Keratinocyte (primary cell): ENCODE measurements around the gene EIF3J. TPM values are rescaled to one million over a fixed set of nuclear protein-coding genes. Genes with fewer than 3 reads are reported as not detected.
A peak's percentile ranks its signal among the peaks of the same experiment; 100 is the strongest.

ENCODE experiments used
- DNase-seq: peaks from one replicate; pipeline ENCODE4 v3.0.0-alpha.2; 2011; ENCODE audit warnings: low read depth, missing footprints, low spot score
- FAIRE-seq: peaks from 2 replicates; lab custom pipeline; 2011; peaks lifted over from hg19 to GRCh38; lab: Jason Lieb, UNC
- H2AFZ ChIP-seq: 2 replicates; pipeline ENCODE4 v1.6.0; 2012; ENCODE audit warnings: low read length, control low read depth, inconsistent platforms; ENCODE audit not compliant: control insufficient read depth
- H3K27ac ChIP-seq: 2 replicates; pipeline ENCODE4 v1.5.1; 2011; ENCODE audit warnings: low read length; ENCODE audit not compliant: control insufficient read depth, insufficient read depth
- H3K27me3 ChIP-seq: 3 replicates; pipeline ENCODE4 v1.6.0; 2011; ENCODE audit warnings: low read length; ENCODE audit not compliant: control insufficient read depth, insufficient read depth; ENCODE audit errors: extremely low read depth
- H3K36me3 ChIP-seq, 2 experiments: 2 replicates in 1 of 2; 3 replicates in 1 of 2; pipeline ENCODE4 v1.5.1; 2011; ENCODE audit warnings: low read length in 2 of 2, mild to moderate bottlenecking in 1 of 2; ENCODE audit not compliant: control insufficient read depth in 2 of 2, insufficient read depth in 2 of 2; ENCODE audit errors: extremely low read depth in 1 of 2
- H3K4me1 ChIP-seq: 3 replicates; pipeline ENCODE4 v1.5.1; 2011; ENCODE audit warnings: low read length; ENCODE audit not compliant: control insufficient read depth, insufficient read depth; ENCODE audit errors: extremely low read depth
- H3K4me2 ChIP-seq: 3 replicates; pipeline ENCODE4 v1.6.0; 2011; ENCODE audit warnings: low read depth, low read length; ENCODE audit not compliant: control insufficient read depth, insufficient read depth; ENCODE audit errors: extremely low read depth
- H3K4me3 ChIP-seq, 3 experiments: fragments of 200-600 bp in 1 of 3; sonication (generic) in 1 of 3; 2 replicates in 2 of 3; 3 replicates in 1 of 3; pipeline ENCODE4 v1.5.1; 2011 to 2016; ENCODE audit warnings: low read length in 3 of 3, mild to moderate bottlenecking in 3 of 3, control low read depth in 2 of 3, inconsistent platforms in 1 of 3, low read depth in 1 of 3, mixed read lengths in 1 of 3, mixed run types in 1 of 3, moderate library complexity in 1 of 3; ENCODE audit not compliant: control insufficient read depth in 2 of 3, insufficient read depth in 2 of 3; ENCODE audit errors: extremely low read depth in 1 of 3
- H3K79me2 ChIP-seq: 2 replicates; pipeline ENCODE4 v1.6.0; 2012; ENCODE audit warnings: low read length; ENCODE audit not compliant: control insufficient read depth, insufficient read depth
- H3K9ac ChIP-seq: 3 replicates; pipeline ENCODE4 v1.6.0; 2011; ENCODE audit warnings: low read length; ENCODE audit not compliant: control insufficient read depth, insufficient read depth; ENCODE audit errors: extremely low read depth
- H3K9me1 ChIP-seq: 3 replicates; pipeline ENCODE4 v1.6.0; 2011; ENCODE audit warnings: low read length; ENCODE audit not compliant: control insufficient read depth, insufficient read depth; ENCODE audit errors: extremely low read depth
- H3K9me3 ChIP-seq: 2 replicates; pipeline ENCODE4 v1.5.1; 2012; ENCODE audit warnings: low read depth, low read length; ENCODE audit not compliant: control insufficient read depth
- H4K20me1 ChIP-seq: 3 replicates; pipeline ENCODE4 v1.6.0; 2011; ENCODE audit warnings: low read length; ENCODE audit not compliant: control insufficient read depth, insufficient read depth; ENCODE audit errors: extremely low read depth
- CTCF ChIP-seq, 3 experiments: IDR thresholded peaks in 1 of 3; conservative IDR thresholded peaks in 1 of 3; optimal IDR thresholded peaks in 1 of 3; 2 replicates in 2 of 3; 3 replicates in 1 of 3; pipeline versions ENCODE3 to v1.5.1; 2011; ENCODE audit warnings: low read length in 3 of 3, mild to moderate bottlenecking in 3 of 3, moderate library complexity in 2 of 3, control low read depth in 1 of 3, inconsistent platforms in 1 of 3; ENCODE audit not compliant: insufficient read depth in 2 of 3; ENCODE audit errors: extremely low read depth in 1 of 3
- EZH2 ChIP-seq: IDR thresholded peaks from one replicate; pipeline ENCODE4 v1.6.1; 2012; ENCODE audit warnings: inconsistent platforms, mild to moderate bottlenecking, low read length, moderate library complexity
- dilution Hi-C: fragments of 300-500 bp; cut with MboI; formaldehyde crosslinking; loops from one replicate; pipeline ENCODE4 v1.7.0; 2020; ENCODE audit warnings: low sequenced_read_pairs; ENCODE audit not compliant: extremely low pct_ligation_motif_present
- polyA plus RNA-seq, 5 experiments: library from polyadenylated mRNA; depleted of rRNA in 3 of 5; stranded (reverse) in 3 of 5; stranded (forward) in 1 of 5; unstranded in 1 of 5; fragments of >200 nt; gene quantifications; 1 replicate in 1 of 5; 2 replicates in 3 of 5; 3 replicates in 1 of 5; pipeline versions ENCODE4 v1.2.1 to v1.2.3, GENCODE V29; 2011 to 2012; ENCODE audit warnings: missing spikeins in 2 of 5, low read depth in 1 of 5, low replicate concordance in 1 of 5

The EIF3J gene
- polyA plus RNA-seq, 1 donor (not counting 4 experiments of a cell fraction or from before 2014, with no cell fraction given) = 99.4 TPM

DNA sequence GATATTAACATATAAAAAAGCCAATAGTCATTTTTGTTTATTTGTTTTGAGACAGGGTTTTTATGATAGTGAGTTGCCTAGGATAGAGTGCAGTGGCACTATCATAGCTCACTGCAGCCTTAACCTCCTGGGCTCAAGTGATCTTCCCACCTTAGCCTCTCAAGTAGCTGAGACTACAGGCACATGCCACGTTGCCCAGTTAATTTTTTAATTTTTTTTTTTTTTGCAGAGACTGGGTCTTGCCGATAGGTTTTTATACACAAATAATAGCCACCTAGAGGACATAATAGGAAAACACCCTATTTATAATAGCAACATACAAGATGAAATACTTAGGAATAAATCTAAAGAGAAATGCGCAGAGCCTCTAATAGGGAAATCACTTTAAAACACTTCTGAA lies 13.3 kb downstream of the EIF3J start:
- Histone ChIP-seq H3K4me2 (no peak overlapping the region), H3K9ac (no peak overlapping the region), H4K20me1 (peaks cover 6% of the 10 kb centered on the region), H3K4me3 (no peak overlapping the region), H3K36me3 (peaks cover 7 to 20% of the 10 kb centered on the region in 2 experiments), H3K9me3 (no peaks in the 10 kb centered on the region), H3K27ac (no peak overlapping the region), H2AFZ (no peak overlapping the region), H3K27me3 (no peaks in the 10 kb centered on the region), H3K9me1 (no peaks in the 10 kb centered on the region), H3K4me1 (peaks cover 4% of the 10 kb centered on the region), H3K79me2 (peaks cover 69% of the 10 kb centered on the region)
- peak in 2 of 3 experiments; percentile 15 to 24 for TF ChIP-seq CTCF (optimal IDR thresholded peaks at IDR 0.05 in 1 of 3, IDR thresholded peaks at IDR 0.05 in 1 of 3, conservative IDR thresholded peaks at IDR 0.05 in 1 of 3; ENCODE audit: extremely low read depth in 1 of 3, insufficient read depth in 2 of 3, low read length in 3 of 3)
- no peak for TF ChIP-seq EZH2
- FAIRE-seq (no peak), DNase-seq (no peak)
- dilution Hi-C loops = no loop called here

DNA sequence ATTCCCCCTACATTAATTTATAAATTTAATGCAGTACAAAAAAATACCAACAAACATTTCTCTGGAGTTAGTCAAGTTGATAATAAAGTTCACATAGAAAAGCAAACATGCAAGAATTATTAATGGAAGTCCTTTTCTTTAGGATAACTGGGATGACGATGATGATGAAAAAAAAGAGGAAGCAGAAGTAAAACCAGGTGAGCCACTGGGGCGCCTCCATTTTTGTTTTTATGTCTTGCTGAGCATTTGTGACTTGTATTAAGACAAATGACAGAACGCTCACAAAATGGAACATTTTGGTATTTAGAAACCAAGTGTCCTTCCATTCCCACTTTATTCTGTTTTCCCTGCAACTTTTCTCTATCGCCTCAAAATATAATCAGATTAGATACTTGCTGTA lies 13.8 kb downstream of the EIF3J start:
- dilution Hi-C loops = no loop called here
- Histone ChIP-seq H3K4me1 (peaks cover 4% of the 10 kb centered on the region), H3K9ac (no peak overlapping the region), H3K79me2 (peaks cover 65% of the 10 kb centered on the region), H3K27me3 (no peaks in the 10 kb centered on the region), H2AFZ (no peak overlapping the region), H4K20me1 (peaks cover 5% of the 10 kb centered on the region), H3K4me3 (no peak overlapping the region), H3K4me2 (no peak overlapping the region), H3K27ac (no peak overlapping the region), H3K9me1 (no peaks in the 10 kb centered on the region), H3K36me3 (peaks cover 9 to 24% of the 10 kb centered on the region in 2 experiments), H3K9me3 (no peaks in the 10 kb centered on the region)
- no peak for FAIRE-seq
- TF ChIP-seq EZH2 = no peak
- TF ChIP-seq CTCF (optimal IDR thresholded peaks at IDR 0.05 in 1 of 3, IDR thresholded peaks at IDR 0.05 in 1 of 3, conservative IDR thresholded peaks at IDR 0.05 in 1 of 3; ENCODE audit: extremely low read depth in 1 of 3, insufficient read depth in 2 of 3, low read length in 3 of 3) = no peak
- DNase-seq = no peak
